ENCODE data around the gene SLC17A2. TPM values are rescaled to one million over a fixed set of nuclear protein-coding genes. Genes with fewer than 3 reads are reported as not detected.

Gene SLC17A2, protein sequence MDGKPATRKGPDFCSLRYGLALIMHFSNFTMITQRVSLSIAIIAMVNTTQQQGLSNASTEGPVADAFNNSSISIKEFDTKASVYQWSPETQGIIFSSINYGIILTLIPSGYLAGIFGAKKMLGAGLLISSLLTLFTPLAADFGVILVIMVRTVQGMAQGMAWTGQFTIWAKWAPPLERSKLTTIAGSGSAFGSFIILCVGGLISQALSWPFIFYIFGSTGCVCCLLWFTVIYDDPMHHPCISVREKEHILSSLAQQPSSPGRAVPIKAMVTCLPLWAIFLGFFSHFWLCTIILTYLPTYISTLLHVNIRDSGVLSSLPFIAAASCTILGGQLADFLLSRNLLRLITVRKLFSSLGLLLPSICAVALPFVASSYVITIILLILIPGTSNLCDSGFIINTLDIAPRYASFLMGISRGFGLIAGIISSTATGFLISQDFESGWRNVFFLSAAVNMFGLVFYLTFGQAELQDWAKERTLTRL
- not detected in 2 replicates for total RNA-seq (2014; rRNA removed; shearing (Covaris generic))
- polyA plus RNA-seq (2015; cell fraction: cytosol; rRNA removed) = not detected in 2 replicates
- not detected in 2 replicates for polyA plus RNA-seq (2015; cell fraction: nucleus; rRNA removed)

DNA sequence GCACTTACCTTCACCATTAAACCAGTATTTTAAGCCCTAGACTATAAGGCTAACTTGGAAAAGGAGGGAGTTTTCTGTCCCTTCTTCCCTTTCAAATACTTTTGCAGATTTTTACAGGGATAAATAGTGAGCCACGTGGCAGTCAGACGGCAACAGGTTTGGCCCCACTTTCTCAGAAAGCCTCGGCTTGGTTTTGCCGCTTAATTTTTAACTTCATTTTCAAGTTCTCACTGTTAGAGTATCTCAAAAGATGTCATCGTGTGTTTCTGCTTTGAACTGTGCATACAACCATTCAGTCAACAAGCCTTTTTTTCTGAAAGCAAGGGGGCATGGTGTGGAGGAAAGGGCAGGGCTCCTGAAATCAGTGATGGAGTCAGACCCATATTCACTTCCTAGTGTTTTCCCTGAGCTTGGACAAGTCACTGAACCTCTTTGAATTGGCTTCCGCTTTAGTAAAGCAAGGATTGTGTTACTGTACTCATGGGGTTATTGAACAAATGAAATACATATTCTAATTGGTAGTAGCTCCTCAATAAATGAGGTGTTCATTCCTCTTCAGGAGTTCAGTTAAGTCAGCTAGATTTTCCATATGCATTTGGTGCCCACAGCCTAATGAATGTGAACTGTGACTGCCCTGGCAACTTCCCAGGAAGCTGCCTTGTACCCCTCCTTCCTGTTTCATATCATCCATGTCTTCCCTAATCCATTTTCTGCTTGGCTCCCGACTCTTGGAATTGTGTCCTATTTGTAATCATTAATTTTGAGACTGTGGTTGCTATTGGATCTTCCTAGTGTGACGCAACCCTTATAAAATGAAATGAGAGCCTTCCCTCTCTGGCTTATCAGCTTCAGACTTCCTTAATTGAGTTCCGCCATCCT is at the start of gene SLC17A2:
Gene SLC17A2, minus strand, starts transcription at position 160 of the 879 bp plus-strand sequence. CDS start 4,895 bp downstream, outside the sequence.
- in situ Hi-C loops (cut with HindIII; ENCODE audit: low pct_unique_long_range_greater_than_20kb, low sequenced_read_pairs) = no loop called here
- no peak for DNase-seq (ENCODE audit: low read depth, low spot score)

DNA sequence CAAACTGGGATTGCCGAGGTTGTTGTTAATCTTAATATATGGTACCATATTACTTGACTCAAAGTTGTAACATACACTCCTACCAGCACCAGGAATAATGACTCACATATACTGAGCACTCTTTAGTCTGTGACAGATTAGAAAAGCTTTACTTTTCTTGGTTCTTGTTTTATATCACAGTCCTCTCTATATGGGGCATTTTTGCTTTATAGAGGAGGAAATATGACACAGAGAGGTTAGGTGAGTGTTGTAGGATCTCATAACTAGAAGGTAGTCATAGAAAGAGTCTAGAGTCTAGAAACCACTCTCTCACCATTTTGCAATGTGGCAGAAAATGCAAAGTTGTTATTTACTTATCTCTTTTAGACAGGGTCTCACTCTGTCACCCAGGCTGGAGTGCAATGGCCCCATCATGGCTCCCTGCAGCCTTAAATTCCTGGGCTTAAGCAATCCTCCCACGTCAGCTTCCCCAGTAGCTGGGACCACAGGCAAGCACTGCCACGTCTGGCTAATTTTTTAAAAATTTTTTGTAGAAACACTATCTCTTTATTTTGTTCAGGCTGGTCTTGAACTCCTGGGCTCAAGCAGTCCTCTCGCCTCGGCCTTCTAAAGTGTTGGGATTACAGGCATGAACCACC is 45.6 kb upstream of the SLC17A2 start:
- DNase-seq (ENCODE audit: low read depth, low spot score) = no peak
- in situ Hi-C loops (cut with HindIII; ENCODE audit: low pct_unique_long_range_greater_than_20kb, low sequenced_read_pairs) = no loop called here

DNA sequence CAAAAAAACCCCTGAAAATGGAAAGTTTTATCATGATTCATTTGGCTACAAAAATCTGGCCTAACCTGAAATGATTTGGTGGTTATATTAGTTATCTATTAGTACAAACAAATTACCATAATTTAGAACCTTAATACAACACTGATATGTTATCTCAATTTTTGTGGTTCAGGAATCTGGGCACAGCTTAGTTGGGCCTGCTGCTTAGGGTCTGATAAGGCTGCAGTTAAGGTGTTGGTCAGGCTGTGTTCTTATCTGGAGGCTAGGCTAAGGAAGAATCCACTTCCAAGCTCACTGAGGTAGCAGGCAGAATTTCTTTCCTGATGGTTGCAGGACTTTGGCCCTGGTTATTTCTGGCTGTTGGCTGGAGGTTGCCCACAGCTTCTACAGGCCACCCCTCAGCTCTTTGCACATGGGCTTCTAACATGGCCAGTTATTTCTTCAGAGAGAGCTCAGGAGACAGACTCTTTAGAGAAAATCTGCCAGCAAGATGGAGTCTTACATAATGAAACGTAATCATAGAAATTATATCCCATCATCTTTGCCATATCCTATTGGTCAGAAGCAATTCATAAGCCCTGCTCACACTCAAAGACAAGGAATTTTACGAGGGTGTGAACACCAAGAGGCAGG is 43.5 kb upstream of the SLC17A2 start:
- no peak for DNase-seq (ENCODE audit: low read depth, low spot score)
- in situ Hi-C loops (cut with HindIII; ENCODE audit: low pct_unique_long_range_greater_than_20kb, low sequenced_read_pairs) = no loop called here

DNA sequence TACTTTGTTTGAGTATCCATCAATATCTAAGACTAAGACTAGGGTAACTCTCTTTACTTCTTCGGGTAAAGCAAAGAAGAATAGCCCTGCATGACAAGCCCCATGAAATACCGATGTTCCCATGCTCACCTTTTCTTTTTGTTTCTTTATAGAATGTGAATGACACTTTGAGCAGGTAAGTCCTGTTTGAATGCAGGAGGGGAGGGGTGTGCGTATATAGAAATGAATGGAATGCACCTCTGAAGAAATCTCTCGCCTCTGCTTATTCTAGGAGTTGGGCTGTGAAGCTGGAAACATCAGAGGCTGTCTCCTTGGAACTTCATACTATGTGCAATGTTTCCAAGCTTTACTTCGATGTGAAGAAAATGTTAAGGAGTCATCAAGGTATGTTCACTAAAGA is 42.4 kb upstream of the SLC17A2 start:
- DNase-seq (ENCODE audit: low read depth, low spot score) = no peak
- in situ Hi-C loops (cut with HindIII; ENCODE audit: low pct_unique_long_range_greater_than_20kb, low sequenced_read_pairs) = no loop called here

DNA sequence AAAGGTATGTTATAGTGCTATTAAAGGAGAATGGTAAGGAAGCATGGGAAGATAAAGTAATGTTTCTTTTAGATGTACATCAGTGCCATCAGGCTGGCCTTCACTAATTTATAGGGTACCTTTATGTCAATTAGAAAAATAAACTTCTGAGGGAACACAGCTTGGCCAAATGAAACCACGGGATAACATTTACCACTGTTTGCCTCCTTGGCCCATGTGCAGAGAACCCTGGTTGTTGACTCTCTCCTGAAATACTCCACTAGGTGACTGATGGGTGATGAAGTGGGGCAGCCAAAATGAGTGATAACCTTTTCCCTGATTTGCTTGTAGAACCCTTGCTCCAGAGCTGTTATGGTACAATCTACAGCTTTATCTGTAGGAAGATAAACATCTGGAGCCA is 41.6 kb upstream of the SLC17A2 start:
- DNase-seq (ENCODE audit: low read depth, low spot score) = no peak
- in situ Hi-C loops (cut with HindIII; ENCODE audit: low pct_unique_long_range_greater_than_20kb, low sequenced_read_pairs) = no loop called here

DNA sequence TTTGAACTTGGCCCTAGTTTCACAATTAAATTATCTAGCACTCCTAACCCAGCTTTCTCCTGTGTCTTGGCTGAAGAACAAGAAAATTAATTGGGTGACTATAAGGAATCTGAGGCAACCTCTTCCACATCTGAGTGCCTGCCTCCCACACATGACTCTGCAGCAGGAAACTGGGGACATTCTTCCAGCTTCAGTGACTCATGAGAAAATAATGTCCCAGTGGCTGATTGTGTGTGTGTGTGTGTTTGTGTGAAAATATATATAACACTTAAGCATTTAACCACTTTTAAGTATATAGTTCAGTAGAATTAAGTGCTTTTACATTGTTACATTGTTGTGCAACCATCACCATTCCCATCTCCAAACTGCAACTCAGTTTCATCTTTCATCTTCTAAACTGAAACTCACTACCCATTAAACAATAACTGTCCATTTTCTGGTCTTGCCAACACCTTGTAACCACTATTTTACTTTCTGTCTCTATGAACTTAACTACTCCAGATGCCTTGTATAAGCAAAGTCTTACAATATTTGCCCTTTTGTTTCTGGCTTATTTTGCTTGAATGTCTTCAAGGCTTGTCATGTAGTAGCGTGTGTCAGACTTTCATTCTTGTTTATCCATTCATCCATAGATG is 40.8 kb upstream of the SLC17A2 start:
- in situ Hi-C loops (cut with HindIII; ENCODE audit: low pct_unique_long_range_greater_than_20kb, low sequenced_read_pairs) = no loop called here
- peak; percentile 65 for DNase-seq (ENCODE audit: low read depth, low spot score)

DNA sequence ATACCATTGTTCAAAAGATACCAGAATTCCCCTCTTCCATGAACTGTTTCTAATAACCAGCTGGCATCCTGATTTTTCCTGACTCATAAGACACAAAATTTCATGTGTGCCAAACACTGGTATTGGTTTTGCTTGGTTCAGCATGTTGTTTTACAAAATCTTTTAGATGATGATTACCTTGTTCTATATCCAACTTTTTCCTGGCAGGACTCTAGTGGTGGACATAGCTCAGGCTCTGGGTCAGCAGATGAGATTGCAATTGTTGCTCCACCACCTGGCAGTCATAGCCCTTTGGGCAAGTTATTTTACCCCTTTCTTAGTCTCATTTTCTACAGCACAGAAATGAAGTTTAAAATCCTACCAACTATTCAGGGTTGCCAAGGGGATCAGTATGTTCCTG is 38.3 kb upstream of the SLC17A2 start:
- no peak for DNase-seq (ENCODE audit: low read depth, low spot score)
- in situ Hi-C loops (cut with HindIII; ENCODE audit: low pct_unique_long_range_greater_than_20kb, low sequenced_read_pairs) = no loop called here

DNA sequence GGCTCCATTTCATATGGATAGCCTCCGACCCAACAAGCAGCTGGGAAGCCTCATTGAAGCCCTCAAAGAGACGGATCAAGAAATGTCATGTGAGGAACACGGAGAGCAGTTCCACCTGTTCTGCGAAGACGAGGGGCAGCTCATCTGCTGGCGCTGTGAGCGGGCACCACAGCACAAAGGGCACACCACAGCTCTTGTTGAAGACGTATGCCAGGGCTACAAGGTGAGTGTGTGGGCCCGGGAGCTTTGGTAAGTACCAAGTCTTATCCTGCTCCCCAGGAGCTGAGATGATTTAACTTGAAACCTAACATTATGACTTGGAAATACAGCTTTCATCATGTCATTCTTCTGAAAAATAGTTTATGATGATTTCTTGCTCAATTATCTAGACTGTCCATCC is 36.2 kb upstream of the SLC17A2 start:
- in situ Hi-C loops (cut with HindIII; ENCODE audit: low pct_unique_long_range_greater_than_20kb, low sequenced_read_pairs) = no loop called here
- no peak for DNase-seq (ENCODE audit: low read depth, low spot score)

DNA sequence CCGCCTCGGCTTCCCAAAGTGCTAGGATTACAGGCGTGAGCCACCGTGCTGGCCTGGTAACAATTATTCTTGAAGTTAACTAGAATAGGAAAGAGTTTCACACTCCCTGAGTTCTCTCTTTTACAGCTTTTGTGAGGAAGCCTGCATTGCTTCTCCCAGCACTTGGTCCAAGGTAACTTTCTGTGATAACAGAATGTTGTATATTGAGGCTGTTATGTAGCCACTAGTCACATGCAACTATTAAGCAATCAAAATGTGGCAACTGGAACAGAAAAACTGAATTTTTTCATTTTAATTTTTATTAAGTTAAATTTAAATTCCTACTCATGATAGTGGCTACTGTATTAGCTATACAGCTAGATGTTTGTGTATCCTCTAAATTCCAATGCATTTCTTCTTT is 34.6 kb upstream of the SLC17A2 start:
- in situ Hi-C loops (cut with HindIII; ENCODE audit: low pct_unique_long_range_greater_than_20kb, low sequenced_read_pairs) = no loop called here

DNA sequence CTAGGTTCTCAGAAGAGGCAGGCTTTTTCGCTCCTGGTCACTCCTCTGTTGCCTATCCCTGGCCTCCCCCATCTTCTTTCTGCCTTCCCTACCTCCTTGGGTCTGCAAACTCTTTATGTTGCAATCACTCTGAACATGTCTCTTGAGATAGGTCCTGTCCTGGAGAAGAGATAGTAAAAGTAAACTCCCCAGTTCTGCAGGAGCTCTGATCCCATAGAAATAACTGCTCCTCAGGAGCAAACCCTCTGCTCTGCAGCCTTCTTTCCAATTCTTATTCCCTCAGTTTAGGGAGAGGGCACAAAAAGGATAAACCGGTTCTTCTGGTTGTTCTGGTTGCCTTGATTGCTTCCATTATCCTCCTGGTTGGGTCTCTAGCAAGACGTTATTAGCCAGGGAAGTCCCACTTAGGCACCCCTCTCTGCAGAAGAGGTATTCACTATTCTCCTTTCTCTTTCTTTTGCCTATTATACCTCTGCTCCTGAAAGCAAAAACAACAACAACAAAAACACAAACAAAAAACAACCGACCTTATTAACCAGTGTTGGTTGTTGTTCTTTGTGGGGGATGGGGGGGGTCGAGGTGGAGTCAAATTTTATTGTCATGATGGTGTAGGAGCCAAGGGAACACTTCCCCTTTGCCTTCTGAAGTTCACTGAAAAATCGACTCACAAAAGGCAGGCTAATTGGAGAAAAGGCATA is 33.1 kb upstream of the SLC17A2 start:
- DNase-seq (ENCODE audit: low read depth, low spot score) = no peak
- in situ Hi-C loops (cut with HindIII; ENCODE audit: low pct_unique_long_range_greater_than_20kb, low sequenced_read_pairs) = no loop called here

More for the DNA sequence above, 34.6 kb upstream of the SLC17A2 start:
- DNase-seq (ENCODE audit: low read depth, low spot score) = no peak

DNA sequence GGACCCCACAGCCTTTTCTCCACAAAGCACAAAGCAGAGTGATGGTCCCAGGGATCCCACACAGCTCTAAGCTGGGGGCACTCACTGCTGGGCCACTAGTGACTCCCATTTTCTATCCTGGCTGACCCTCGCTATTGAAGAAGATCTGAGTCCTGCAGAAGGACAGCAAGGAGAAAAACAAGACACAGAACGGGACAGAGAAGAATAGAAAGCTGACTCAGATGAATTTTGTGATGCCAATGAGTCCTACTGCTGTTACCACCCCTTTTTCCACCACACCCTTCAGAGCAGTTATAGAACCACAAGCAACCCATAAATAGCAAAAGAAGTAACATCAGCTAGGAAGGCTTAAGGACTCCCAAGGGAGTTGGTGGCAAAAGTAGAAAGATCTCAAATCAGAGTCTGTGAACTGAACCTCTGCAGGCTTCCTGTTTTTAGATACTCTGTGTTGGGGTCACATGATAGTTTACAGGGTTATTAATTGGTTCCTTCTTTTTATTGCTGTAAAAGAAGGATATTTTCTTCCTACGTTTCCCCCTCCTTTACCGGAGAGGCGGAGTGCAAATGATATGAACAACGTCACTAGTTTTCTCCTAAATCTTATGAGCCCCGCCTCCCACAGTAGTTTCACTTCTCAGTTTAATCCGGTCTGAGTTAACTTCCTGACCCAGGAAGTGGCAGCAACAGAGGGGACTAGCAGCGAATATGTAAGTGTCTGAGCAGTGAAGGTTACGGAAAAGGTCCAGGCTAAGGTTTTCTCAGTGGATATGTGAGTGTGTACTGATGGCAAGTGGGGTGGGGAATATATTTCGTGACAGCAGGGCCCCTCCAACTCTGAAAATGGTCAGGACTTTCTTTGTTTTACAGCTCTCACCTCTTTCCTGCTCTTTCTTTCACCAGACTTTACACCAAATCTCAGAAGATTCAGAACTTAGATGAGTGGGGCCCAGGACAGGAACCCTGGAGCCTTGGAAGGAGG is 31.9 kb upstream of the SLC17A2 start, which contains the start of gene TRIM38:
Gene TRIM38, plus strand, starts transcription at position 654 of the 979 bp plus-strand sequence. CDS start 3,721 bp downstream, outside the sequence.
- in situ Hi-C loops (cut with HindIII; ENCODE audit: low pct_unique_long_range_greater_than_20kb, low sequenced_read_pairs) = no loop called here
- peak; percentile 93 for DNase-seq (ENCODE audit: low read depth, low spot score)

DNA sequence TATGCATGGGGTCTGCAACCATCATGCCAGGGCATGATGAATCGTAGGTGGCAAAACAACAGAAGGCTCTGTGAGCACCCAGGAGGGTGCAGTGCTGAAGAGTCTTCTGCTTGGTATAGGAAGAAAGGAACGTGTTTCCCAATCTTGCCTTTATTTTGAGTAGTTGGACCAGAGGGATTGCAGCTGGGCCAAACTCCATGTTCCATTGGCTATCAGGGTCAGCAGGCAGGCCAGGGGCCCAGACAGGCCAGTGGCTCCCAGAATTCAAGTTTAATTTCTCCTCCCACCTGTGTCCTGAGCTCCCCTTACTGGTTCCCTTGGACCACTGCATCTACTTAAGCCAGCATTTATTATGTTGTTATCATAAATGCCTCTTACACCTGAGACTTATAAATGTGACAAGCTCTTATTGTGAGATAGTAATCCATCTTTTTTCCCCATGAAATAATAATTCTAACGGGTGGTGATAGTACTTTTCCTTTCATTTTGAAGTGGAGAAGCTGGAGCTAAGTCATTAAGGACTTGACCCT is 31.2 kb upstream of the SLC17A2 start:
- in situ Hi-C loops (cut with HindIII; ENCODE audit: low pct_unique_long_range_greater_than_20kb, low sequenced_read_pairs) = no loop called here
- DNase-seq (ENCODE audit: low read depth, low spot score) = peak; percentile 47

DNA sequence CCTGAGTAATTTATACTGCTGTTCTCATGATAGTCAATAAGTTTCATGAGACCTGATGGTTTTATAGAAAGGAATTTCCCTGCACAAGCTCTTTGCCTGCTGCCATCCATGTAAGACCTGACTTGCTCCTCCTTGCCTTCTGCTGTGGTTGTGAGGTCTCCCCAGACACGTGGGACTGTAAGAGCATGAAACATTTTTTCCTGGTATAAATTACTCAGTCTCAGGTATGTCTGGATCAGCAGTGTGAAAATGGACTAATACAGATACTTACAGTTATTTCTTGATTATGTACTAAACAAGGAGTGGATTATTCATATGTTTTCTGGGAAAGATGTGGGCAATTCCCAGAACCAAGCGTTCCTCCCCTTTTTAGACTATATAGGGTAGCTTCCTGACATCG is 30.2 kb upstream of the SLC17A2 start:
- DNase-seq (ENCODE audit: low read depth, low spot score) = no peak

DNA sequence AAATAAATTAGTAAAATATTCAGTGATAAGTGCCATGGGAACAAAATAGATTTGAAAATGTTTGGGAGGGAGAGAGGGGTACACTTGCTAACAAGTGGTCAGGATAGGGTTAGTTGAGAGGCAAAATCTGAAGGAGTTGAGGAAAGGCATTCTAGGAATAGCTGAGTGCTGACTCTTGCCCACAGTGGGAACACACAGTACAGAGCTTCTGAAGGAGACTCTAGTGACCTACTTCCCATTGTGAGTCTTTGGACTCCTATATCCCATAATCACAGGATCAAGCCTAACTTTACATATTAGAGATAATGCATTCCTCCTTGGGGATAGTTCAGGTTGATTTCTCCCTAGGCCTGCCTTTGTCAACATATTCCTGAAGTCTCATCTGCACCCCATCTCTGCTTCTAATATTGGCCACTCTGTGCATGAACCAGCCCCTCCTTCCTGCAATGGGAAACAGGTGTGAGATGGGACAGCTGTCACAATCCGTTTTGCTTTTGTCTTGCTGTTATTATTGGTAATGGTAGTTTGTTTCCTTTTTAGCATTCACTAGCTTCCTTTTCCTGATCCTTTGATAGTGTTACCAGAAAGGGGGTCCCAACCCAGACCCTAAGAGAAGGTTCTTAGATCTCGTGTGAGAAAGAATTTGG is 29.5 kb upstream of the SLC17A2 start:
- in situ Hi-C loops (cut with HindIII; ENCODE audit: low pct_unique_long_range_greater_than_20kb, low sequenced_read_pairs) = no loop called here
- no peak for DNase-seq (ENCODE audit: low read depth, low spot score)

More for the DNA sequence above, 30.2 kb upstream of the SLC17A2 start:
- in situ Hi-C loops (cut with HindIII; ENCODE audit: low pct_unique_long_range_greater_than_20kb, low sequenced_read_pairs) = no loop called here

Measured in SK-MEL-5 (cell line).